Cerebellar cortex (tissue), 1 donor: ENCODE results near the gene LRRC7.
"Not testable (repeated sequence)": the region's sequence is repeated elsewhere in the genome, so short reads cannot be mapped to it uniquely, and the experiment has no call there.

Experiments used
- DNase-seq: peaks from one replicate; pipeline ENCODE4 v3.0.0-alpha.2; 2015; ENCODE audit warnings: low spot score

Gene LRRC7

GRCh38 chr1:70041317-70042045 is 473.8 kb downstream of the LRRC7 start:
- no peak for DNase-seq

- peak; percentile 4 for DNase-seq
Observed at GRCh38 chr1:70042090-70042731, 474.5 kb downstream of the LRRC7 start.

- no peak for DNase-seq
Observed at GRCh38 chr1:70043804-70044203, 476.1 kb downstream of the LRRC7 start.

GRCh38 chr1:70044832-70045231 is 477.1 kb downstream of the LRRC7 start:
- no peak for DNase-seq

- DNase-seq = not testable (repeated sequence)
Observed at GRCh38 chr1:70045581-70045980, 477.9 kb downstream of the LRRC7 start.

GRCh38 chr1:70048336-70049094 is 480.8 kb downstream of the LRRC7 start:
- DNase-seq = no peak

GRCh38 chr1:70051926-70052325 is 484.2 kb downstream of the LRRC7 start:
- no peak for DNase-seq

GRCh38 chr1:70057500-70057899 is 489.8 kb downstream of the LRRC7 start:
- no peak for DNase-seq

- DNase-seq = peak; percentile 8
Observed at GRCh38 chr1:70061231-70061630, 493.5 kb downstream of the LRRC7 start.

GRCh38 chr1:70063861-70064260 is 496.1 kb downstream of the LRRC7 start:
- DNase-seq = no peak

- no peak for DNase-seq
Observed at GRCh38 chr1:70066711-70067110, 499.0 kb downstream of the LRRC7 start.

GRCh38 chr1:70071601-70072000 is 503.9 kb downstream of the LRRC7 start:
- DNase-seq = no peak

- DNase-seq = no peak
Observed at GRCh38 chr1:70072231-70072751, 504.6 kb downstream of the LRRC7 start.

GRCh38 chr1:70075761-70076160 is 508.0 kb downstream of the LRRC7 start:
- no peak for DNase-seq

GRCh38 chr1:70077066-70077465 is 509.3 kb downstream of the LRRC7 start:
- DNase-seq = no peak

- DNase-seq = no peak
Observed at GRCh38 chr1:70079546-70079945, 511.8 kb downstream of the LRRC7 start.

GRCh38 chr1:70083519-70083918 is 515.8 kb downstream of the LRRC7 start:
- no peak for DNase-seq

GRCh38 chr1:70084314-70084915 is 516.7 kb downstream of the LRRC7 start:
- no peak for DNase-seq

GRCh38 chr1:70085521-70085920 is 517.8 kb downstream of the LRRC7 start:
- DNase-seq = no peak

GRCh38 chr1:70086897-70087296 is 519.2 kb downstream of the LRRC7 start:
- DNase-seq = no peak

- no peak for DNase-seq
Observed at GRCh38 chr1:70090141-70090540, 522.4 kb downstream of the LRRC7 start.

GRCh38 chr1:70090875-70091274 is 523.2 kb downstream of the LRRC7 start:
- no peak for DNase-seq
